Uterus (tissue), 4 donors: ENCODE measurements around the gene GALNT18. TPM values are rescaled to one million over a fixed set of nuclear protein-coding genes. Genes with fewer than 3 reads are reported as not detected.

Experiments
- DNase-seq, 2 donors: peaks; one replicate each; pipeline ENCODE4 v3.0.0-alpha.2; 2019 to 2020
- H3K27ac ChIP-seq, 2 donors: fragments of 200-600 bp; sonication (generic); 1 replicate in 1 of 2; 2 replicates in 1 of 2; pipeline ENCODE4 v1.5.1; 2016 to 2018
- H3K27me3 ChIP-seq, 2 donors: fragments of 200-600 bp; sonication (generic); one replicate each; pipeline ENCODE4 v1.5.1; 2018 to 2019; ENCODE audit warnings: control low read depth in 1 of 2
- H3K36me3 ChIP-seq, 2 donors: fragments of 200-600 bp; sonication (generic); one replicate each; pipeline ENCODE4 v1.5.1; 2019; ENCODE audit warnings: control low read depth in 1 of 2
- H3K4me1 ChIP-seq, 2 donors: fragments of 200-600 bp; sonication (generic); one replicate each; pipeline ENCODE4 v1.5.1; 2018 to 2019; ENCODE audit warnings: control low read depth in 1 of 2
- H3K4me3 ChIP-seq, 2 donors: fragments of 200-600 bp; sonication (generic); 1 replicate in 1 of 2; 2 replicates in 1 of 2; pipeline ENCODE4 v1.5.1; 2018 to 2019; ENCODE audit warnings: mild to moderate bottlenecking in 1 of 2
- H3K9me3 ChIP-seq, 2 donors: fragments of 200-600 bp; sonication (generic); one replicate each; pipeline ENCODE4 v1.5.1; 2019; ENCODE audit warnings: control low read depth in 1 of 2
- CTCF ChIP-seq, 4 experiments: fragments of 200-600 bp in 2 of 4; fragments of 450-650 bp in 2 of 4; sonication (generic) in 2 of 4; IDR thresholded peaks; one replicate each; pipeline ENCODE4 v1.5.1; 2016 to 2019; ENCODE audit warnings: antibody characterized with exemption in 4 of 4, mild to moderate bottlenecking in 2 of 4, moderate library complexity in 1 of 4
- POLR2A ChIP-seq, 2 donors: fragments of 450-650 bp; IDR thresholded peaks; one replicate each; pipeline ENCODE4 v1.6.1; 2016; ENCODE audit warnings: antibody characterized with exemption in 2 of 2, mild to moderate bottlenecking in 1 of 2, moderate library complexity in 1 of 2
- intact Hi-C: fragments of 100-400 bp; cut with DNase I; formaldehyde crosslinking; loops from one replicate; pipeline ENCODE4 v1.15.1; 2023; ENCODE audit warnings: low total_unique reads
- total RNA-seq, 4 donors: library from RNA; depleted of rRNA in 3 of 4; stranded (reverse); fragments of >200 nt in 3 of 4; gene quantifications; one replicate each; pipeline versions ENCODE4 v1.1.0 to v1.2.4, GENCODE V29; 2014 to 2023
- donor health status: DM: yes; HTN: yes; CAD: no.

The GALNT18 gene
- total RNA-seq, 4 donors from 2014 or later, result 21.4 to 35.1 (median 27.3) TPM

- Histone ChIP-seq H3K4me1 (peaks cover 3 to 30% of the 10 kb centered on the region in 2 donors), H3K27me3 (no peaks in the 10 kb centered on the region), H3K36me3 (no peaks in the 10 kb centered on the region), H3K4me3 (no peak overlapping the region), H3K27ac (peak overlapping the region; percentile 74 to 93), H3K9me3 (no peaks in the 10 kb centered on the region)
- TF ChIP-seq POLR2A (IDR thresholded peaks at IDR 0.05), result no peak
- TF ChIP-seq CTCF (IDR thresholded peaks at IDR 0.05), result no peak
- intact Hi-C loops, result no loop called here
- DNase-seq, result peak; percentile 66 to 67
Measured at GRCh38 chr11:11243590-11244469, 378.0 kb downstream of the GALNT18 start.

GRCh38 chr11:11243209-11243589 is 378.6 kb downstream of the GALNT18 start:
- no peaks in the 10 kb centered on the region for H3K27me3 ChIP-seq
- H3K9me3 ChIP-seq, result no peaks in the 10 kb centered on the region
- peak; percentile 58 to 72 for DNase-seq
- H3K36me3 ChIP-seq, result no peaks in the 10 kb centered on the region
- H3K4me1 ChIP-seq, result peaks cover 3 to 30% of the 10 kb centered on the region in 2 donors
- peak overlapping the region; percentile 74 to 93 for H3K27ac ChIP-seq
- intact Hi-C loops, result no loop called here
- no peak overlapping the region for H3K4me3 ChIP-seq
- TF ChIP-seq CTCF (IDR thresholded peaks at IDR 0.05) (no peak), POLR2A (IDR thresholded peaks at IDR 0.05) (no peak)

- Histone ChIP-seq H3K4me3 (no peak overlapping the region), H3K9me3 (no peaks in the 10 kb centered on the region), H3K36me3 (no peaks in the 10 kb centered on the region), H3K4me1 (peaks cover 3 to 30% of the 10 kb centered on the region in 2 donors), H3K27me3 (no peaks in the 10 kb centered on the region), H3K27ac (peak overlapping the region in 1 of 2 donors; percentile 93)
- intact Hi-C loops, result no loop called here
- no peak for TF ChIP-seq CTCF (IDR thresholded peaks at IDR 0.05)
- no peak for TF ChIP-seq POLR2A (IDR thresholded peaks at IDR 0.05)
- DNase-seq, result no peak
Measured at GRCh38 chr11:11241284-11241683, 380.5 kb downstream of the GALNT18 start.

GRCh38 chr11:11239959-11240358 is 381.8 kb downstream of the GALNT18 start:
- no peaks in the 10 kb centered on the region for H3K36me3 ChIP-seq
- TF ChIP-seq POLR2A (IDR thresholded peaks at IDR 0.05), result no peak
- TF ChIP-seq CTCF (IDR thresholded peaks at IDR 0.05), result no peak
- no peak overlapping the region for H3K4me3 ChIP-seq
- peaks cover 3 to 24% of the 10 kb centered on the region in 2 donors for H3K4me1 ChIP-seq
- no peaks in the 10 kb centered on the region for H3K27me3 ChIP-seq
- no peaks in the 10 kb centered on the region for H3K9me3 ChIP-seq
- H3K27ac ChIP-seq, result peak overlapping the region in 1 of 2 donors; percentile 26
- no peak for DNase-seq
- intact Hi-C loops, result no loop called here

- H3K36me3 ChIP-seq, result no peaks in the 10 kb centered on the region
- no peaks in the 10 kb centered on the region for H3K27me3 ChIP-seq
- no peak overlapping the region for H3K4me3 ChIP-seq
- intact Hi-C loops, result no loop called here
- no peak overlapping the region for H3K27ac ChIP-seq
- H3K9me3 ChIP-seq, result no peaks in the 10 kb centered on the region
- no peak for DNase-seq
- no peaks in the 10 kb centered on the region for H3K4me1 ChIP-seq
- TF ChIP-seq CTCF (IDR thresholded peaks at IDR 0.05) (no peak), POLR2A (IDR thresholded peaks at IDR 0.05) (no peak)
Measured at GRCh38 chr11:11237070-11237832, 384.6 kb downstream of the GALNT18 start.
